Measurements from ENCODE around the gene TENT5C. TPM values are rescaled to one million over a fixed set of nuclear protein-coding genes. Genes with fewer than 3 reads are reported as not detected.

The TENT5C gene
- polyA plus RNA-seq, 3 donors: 1.3 to 8.2 (median 4.9) TPM

Other genes starting within 250 kb of the TENT5C start
- gene MAN1A2, start 238.6 kb upstream of the TENT5C start, polyA plus RNA-seq: 10 to 100 TPM; 10.9 to 11.8 (median 11.3) TPM